ENCODE data around the gene TALDO1.

DNA sequence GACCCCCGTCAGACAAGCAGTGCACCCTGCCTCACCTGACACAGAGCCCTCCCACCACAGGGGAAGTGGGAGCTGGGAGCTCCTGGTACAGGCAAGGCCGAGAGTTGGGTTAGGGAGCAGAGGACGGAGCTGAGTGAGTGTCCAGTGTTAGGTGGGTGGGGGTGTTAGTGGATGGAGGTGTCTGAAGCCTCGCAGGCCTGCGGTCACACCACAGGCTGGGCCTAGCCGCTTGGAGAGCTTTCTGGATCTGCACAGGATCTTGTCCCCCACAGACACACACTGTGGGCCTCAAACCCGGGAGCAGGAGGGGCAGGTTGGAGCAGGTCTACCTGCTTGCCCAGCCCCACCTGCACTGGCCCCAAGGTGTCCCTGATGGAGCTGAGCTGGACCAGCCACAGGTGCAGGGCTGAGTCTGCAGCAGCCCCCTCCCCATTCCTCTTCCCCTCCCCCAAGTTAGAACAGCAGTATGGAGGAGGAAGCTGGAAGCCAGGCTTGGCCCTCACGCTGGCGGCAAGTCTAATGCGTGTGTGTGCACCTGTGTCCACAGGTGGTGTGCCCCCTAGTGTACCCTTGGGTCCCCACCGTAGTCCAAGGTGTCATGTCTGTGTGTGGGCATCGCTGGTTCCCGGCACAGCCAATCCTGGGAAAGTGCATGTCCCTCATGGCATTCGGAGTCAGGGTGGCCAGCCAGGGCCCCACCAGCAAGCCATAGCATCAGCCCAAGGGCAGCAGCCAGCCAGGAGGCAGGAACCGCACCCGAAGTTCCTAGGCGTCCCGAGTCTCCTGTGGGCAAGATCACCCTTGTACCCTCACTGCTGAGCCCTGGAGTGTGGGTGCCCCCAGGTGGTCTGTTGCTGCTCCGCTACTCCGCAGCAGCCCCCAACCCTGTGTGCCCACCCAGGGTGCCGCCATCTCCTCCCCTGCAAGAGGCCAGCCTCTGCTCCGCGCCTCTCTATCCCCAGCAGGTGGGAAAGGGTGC lies 32.0 kb downstream of the TALDO1 start:
- TF ChIP-seq, protein P1, sequence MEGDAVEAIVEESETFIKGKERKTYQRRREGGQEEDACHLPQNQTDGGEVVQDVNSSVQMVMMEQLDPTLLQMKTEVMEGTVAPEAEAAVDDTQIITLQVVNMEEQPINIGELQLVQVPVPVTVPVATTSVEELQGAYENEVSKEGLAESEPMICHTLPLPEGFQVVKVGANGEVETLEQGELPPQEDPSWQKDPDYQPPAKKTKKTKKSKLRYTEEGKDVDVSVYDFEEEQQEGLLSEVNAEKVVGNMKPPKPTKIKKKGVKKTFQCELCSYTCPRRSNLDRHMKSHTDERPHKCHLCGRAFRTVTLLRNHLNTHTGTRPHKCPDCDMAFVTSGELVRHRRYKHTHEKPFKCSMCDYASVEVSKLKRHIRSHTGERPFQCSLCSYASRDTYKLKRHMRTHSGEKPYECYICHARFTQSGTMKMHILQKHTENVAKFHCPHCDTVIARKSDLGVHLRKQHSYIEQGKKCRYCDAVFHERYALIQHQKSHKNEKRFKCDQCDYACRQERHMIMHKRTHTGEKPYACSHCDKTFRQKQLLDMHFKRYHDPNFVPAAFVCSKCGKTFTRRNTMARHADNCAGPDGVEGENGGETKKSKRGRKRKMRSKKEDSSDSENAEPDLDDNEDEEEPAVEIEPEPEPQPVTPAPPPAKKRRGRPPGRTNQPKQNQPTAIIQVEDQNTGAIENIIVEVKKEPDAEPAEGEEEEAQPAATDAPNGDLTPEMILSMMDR (IDR thresholded peaks at IDR 0.05), result no peak
- no peak for TF ChIP-seq POLR2A (IDR thresholded peaks at IDR 0.05)

Data from prostate gland (tissue), 2 donors.